IPS-11a (cell line): ENCODE results near the gene SLC4A1AP.
A peak's percentile ranks its signal among the peaks of the same experiment; 100 is the strongest.

ENCODE experiments used
- H3K4me3 ChIP-seq: one replicate; pipeline ENCODE4 v1.5.1; 2013; ENCODE audit warnings: low read depth, low read length, control low read depth

SLC4A1AP gene

DNA sequence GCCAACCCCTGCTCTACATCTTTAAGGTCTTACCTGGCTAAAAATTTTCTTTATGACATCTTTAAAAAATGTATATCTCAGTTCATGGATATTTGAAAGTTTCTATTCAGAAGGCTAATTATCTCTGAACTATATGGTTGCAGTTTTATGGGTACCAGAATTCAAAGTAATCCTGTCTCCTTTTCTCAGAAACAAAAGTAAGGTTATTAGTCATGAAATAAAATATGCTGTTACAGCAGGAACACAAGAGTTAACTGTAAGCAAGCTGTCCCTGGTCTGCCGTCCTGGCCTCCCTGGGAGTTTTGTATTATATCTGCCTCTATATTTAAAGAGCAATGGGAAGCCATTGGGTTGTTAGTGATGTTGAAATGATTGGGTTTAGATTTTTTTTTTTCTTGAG lies 34.0 kb downstream of the SLC4A1AP start:
- H3K4me3 ChIP-seq, result no peak overlapping the region

- no peak overlapping the region for H3K4me3 ChIP-seq
Measured at GRCh38 chr2:27701676-27702075, 38.0 kb downstream of the SLC4A1AP start.

DNA sequence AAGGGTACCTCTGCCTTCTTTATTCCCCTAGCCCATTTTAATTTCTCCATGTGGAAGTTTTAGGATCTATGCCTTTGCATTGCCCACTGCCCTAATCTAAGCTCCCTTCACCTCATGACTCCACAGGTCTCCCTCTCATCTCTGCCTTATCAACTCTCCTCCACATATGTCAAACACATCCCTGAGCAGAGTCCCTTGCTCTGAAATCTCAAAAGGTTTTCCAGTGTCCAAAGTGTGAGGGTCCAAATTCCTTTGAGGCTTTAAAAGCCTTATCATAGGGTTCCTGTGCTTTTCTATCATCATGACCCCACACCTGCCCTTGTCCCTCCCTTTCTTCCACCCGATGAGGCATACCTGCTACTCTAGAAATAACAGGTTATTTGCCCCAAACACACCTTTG lies 38.6 kb downstream of the SLC4A1AP start:
- no peak overlapping the region for H3K4me3 ChIP-seq

- H3K4me3 ChIP-seq, result no peak overlapping the region
Measured at GRCh38 chr2:27703638-27704341, 40.1 kb downstream of the SLC4A1AP start.

GRCh38 chr2:27704342-27704876 lies 40.7 kb downstream of the SLC4A1AP start:
- H3K4me3 ChIP-seq, result no peak overlapping the region

GRCh38 chr2:27705851-27706622 lies 42.3 kb downstream of the SLC4A1AP start:
- no peak overlapping the region for H3K4me3 ChIP-seq

- no peak overlapping the region for H3K4me3 ChIP-seq
Measured at GRCh38 chr2:27707462-27708256, 44.0 kb downstream of the SLC4A1AP start.

DNA sequence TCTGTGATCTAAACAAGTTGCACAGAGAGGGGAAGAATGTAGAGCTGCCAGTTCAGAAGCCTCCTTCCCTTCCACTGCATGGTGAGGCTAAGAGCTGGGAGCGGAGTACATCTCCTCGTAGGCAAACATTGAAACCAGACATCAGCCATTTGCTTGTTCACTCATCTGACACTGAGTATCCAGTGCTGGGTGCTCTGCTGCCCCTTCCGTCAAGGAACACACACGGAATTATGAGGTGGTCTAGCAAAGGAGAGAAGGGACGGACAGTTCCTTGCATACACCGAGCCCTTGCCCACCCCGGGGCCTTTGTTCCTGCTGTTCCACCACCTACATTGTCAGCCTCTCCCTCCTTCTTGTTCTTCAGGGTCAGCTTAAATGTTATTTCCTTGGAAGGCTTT lies 44.6 kb downstream of the SLC4A1AP start:
- no peak overlapping the region for H3K4me3 ChIP-seq

- no peak overlapping the region for H3K4me3 ChIP-seq
Measured at GRCh38 chr2:27708666-27709065, 45.0 kb downstream of the SLC4A1AP start.

DNA sequence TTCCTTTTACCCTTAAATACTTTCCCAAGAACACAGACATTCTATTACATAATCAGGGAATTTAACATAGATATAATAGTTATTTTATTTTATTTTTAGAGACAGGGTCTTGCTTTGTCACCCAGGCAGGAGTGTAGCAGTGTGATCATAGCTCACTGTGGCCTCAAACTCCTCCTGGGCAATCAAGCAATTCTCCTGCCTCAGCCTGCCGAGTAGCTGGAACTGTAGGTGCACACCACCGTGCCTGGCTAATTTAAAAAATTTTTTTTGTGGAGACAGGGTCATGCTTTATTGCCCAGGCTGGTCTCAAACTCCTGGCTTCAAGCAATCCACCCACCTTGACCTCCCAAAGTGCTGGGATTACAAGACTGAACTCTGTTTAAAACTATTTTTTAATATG lies 45.6 kb downstream of the SLC4A1AP start:
- H3K4me3 ChIP-seq, result no peak overlapping the region

GRCh38 chr2:27709960-27710575 lies 46.4 kb downstream of the SLC4A1AP start:
- no peak overlapping the region for H3K4me3 ChIP-seq

DNA sequence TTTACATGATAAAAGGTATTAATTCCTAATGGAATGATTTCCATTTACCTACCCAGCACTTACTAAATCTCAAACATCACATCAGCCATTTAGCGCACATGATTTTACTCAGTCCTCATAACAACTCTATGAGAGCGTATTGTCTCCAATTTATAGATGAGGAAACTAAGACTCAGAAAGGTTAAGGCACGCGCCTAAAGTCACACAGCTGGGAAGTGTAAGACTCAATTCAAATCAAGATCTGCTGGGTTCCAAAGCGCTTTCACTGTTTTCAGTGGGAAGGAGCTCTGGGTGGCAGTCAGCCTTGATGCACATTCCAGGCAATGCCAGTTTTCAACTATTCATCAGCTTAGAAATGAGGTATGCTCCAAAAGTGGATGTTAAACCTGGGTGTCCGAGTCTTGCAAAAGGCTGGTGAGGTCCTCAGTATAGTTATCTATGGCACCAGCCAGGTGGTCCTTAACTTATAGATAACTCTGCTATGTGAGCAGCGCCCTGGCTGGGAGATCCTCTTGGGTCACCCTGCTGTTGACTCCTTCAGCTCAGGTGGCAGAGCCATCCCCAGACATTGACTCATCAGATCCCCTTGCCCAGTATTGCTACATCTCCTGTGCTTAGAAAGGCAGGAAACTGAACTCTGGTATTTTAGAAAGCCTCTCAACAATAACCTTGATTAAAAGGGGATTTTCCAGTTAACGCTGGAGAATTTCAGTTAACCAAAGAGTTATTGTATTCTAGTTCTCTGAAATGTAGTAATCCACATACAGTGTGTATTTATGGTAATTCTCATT lies 47.1 kb downstream of the SLC4A1AP start:
- no peak overlapping the region for H3K4me3 ChIP-seq

GRCh38 chr2:27711804-27712203 lies 48.1 kb downstream of the SLC4A1AP start:
- no peak overlapping the region for H3K4me3 ChIP-seq

DNA sequence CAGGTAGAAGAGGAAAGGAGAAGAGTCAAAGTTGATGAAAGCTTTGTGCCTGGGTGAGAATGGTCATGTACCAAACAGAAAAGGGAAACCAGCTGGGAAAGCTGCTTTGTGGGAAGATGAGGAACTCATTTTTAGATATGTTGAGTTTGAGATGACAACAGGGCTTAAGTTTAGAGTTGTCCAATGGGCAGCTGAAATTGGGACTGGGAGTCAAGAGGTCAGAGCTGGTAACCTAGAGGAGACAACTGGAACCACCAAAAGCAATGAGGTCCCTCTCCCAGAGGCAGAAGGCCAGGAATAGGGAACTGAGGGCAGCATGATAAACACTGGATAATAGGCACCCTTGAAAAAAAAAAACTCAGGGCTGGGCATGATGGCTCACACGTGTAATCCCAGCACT lies 48.8 kb downstream of the SLC4A1AP start:
- no peak overlapping the region for H3K4me3 ChIP-seq

- no peak overlapping the region for H3K4me3 ChIP-seq
Measured at GRCh38 chr2:27713201-27713600, 49.5 kb downstream of the SLC4A1AP start.

GRCh38 chr2:27714053-27714452 lies 50.4 kb downstream of the SLC4A1AP start:
- no peak overlapping the region for H3K4me3 ChIP-seq

DNA sequence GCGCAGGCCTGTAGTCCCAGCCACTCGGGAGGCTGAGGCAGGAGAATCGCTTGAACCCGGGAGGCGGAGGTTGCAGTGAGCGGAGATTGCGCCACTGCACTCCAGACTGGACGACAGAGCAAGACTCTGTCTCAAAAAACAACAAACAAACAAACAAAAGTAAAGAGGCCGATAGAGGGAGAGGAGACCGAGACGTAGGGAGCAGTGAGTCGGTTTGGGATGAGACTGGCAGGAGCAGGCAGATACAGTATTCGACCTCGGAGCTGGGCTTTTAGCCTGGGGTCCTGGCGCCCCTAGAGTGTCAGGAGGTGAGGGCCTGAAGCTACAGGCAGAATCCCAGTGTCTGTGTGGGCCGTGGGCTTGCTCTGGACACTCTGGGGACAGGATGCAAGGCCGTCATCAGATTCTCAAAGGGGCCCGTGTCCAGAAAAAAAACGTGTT lies 51.2 kb downstream of the SLC4A1AP start:
- H3K4me3 ChIP-seq, result peak overlapping the region; percentile 62

DNA sequence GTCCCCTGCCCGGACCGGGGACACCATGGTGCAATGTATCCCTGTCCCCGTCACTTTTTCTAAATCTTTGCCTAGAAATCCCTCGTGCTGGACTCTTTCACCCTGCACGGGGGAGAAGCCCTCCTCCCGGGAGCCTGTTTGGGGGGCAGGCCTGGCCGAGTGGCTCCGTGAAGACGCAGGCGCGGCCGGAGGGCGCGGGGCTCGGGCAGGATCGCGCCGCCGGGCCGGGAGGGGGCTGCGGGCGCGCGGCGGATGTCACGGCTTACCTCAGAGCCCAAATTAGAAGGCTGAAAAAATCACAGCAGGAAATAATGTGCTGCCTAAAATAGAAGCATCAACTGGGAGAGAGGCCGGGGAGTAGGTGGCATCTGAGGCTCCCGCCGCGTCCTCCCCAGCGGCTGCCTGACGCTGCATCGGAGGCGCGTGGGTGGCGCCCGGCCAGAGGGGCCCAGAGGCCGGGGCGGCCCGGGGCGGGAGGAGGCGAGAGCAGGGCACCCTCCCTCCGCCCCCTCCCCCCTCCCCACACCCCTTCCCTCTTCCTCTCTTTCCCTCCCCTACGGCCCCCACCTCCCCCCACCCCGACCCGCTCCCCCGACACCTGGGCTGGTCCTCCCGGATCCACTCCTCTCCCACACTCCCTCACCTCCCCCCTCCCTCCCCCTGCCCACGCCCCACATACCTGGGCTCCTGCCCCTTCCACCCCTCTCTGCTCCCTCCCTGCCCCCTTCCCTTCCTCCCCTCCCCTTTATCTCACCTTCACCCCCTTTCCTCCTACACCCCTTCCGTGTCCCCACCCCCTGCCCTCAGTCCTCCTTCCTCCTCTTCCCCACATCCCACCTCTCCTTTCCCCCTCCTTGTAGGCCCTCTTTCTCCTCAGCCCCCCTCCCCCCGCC lies 51.9 kb downstream of the SLC4A1AP start:
- H3K4me3 ChIP-seq, result peak overlapping the region; percentile 62
